IPS-18c (cell line): ENCODE data around the gene NCF4.

ENCODE experiments used
- H3K4me3 ChIP-seq: 2 replicates; pipeline ENCODE4 v1.7.0; 2013; ENCODE audit warnings: low read depth, mild to moderate bottlenecking, low read length, moderate library complexity; ENCODE audit not compliant: insufficient read depth
- H3K9me3 ChIP-seq: one replicate; pipeline ENCODE4 v1.6.1; 2013; ENCODE audit warnings: mild to moderate bottlenecking, low read length, moderate library complexity; ENCODE audit not compliant: control insufficient read depth, insufficient read depth

The NCF4 gene

DNA sequence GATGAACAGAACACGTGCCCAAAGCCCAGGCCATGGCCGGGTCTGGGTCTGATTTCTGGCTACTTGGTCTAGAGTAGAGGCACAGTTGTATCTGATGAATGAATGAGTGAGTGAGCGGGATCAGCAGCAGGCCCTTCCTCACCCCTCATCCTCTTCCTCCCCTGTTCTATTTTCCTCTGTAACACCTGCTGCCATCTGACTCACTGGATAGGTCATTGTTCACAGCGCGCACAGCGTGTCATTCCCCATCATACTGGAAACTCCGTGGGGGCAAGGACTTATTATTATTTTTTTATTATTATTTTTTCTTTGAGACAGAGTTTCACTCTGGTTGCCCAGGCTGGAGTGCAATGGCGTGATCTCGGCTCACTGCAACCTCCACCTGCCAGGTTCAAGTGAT is 13.9 kb downstream of the NCF4 start:
- Histone ChIP-seq H3K9me3 (no peaks in the 10 kb centered on the region), H3K4me3 (no peak overlapping the region)

- no peaks in the 10 kb centered on the region for H3K9me3 ChIP-seq
- no peak overlapping the region for H3K4me3 ChIP-seq
These were observed 14.9 kb downstream of the NCF4 start for GRCh38 chr22:36875741-36876140.

- no peaks in the 10 kb centered on the region for H3K9me3 ChIP-seq
- no peak overlapping the region for H3K4me3 ChIP-seq
These were observed 19.0 kb downstream of the NCF4 start for GRCh38 chr22:36879775-36880174.

DNA sequence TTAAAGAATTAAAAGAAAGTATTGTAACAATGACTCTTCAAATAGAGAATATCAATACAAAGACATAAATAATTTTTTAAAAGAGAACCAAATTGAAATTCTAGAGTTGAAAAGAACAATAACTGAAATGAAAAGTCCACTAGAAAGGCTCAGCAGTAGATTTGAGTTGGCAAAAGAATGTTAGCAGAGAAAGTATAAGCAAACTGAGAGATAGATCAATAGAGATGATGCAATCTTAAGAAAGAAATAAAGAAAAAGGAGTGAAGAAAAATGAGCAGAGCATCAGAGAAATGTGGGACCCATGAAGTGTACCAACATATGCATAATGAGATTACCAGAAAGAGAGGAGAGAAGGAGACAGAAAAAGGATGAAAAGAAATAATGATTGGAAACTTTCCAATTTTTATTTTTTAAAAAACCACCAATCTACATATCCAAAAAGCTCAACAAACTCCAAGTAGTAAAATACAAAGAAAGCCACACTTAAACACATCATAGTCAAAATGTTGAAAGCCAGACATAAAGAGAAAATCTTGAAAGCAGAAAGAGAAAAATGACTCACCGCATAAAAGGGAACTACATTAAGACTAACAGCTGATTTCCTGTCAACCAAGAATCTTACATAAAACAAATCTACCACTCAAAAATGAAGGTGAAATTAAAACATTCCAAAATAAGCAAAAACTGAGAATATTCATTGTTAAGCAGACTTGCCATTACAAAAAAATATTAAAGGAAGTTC is 20.9 kb downstream of the NCF4 start:
- no peaks in the 10 kb centered on the region for H3K9me3 ChIP-seq
- no peak overlapping the region for H3K4me3 ChIP-seq

DNA sequence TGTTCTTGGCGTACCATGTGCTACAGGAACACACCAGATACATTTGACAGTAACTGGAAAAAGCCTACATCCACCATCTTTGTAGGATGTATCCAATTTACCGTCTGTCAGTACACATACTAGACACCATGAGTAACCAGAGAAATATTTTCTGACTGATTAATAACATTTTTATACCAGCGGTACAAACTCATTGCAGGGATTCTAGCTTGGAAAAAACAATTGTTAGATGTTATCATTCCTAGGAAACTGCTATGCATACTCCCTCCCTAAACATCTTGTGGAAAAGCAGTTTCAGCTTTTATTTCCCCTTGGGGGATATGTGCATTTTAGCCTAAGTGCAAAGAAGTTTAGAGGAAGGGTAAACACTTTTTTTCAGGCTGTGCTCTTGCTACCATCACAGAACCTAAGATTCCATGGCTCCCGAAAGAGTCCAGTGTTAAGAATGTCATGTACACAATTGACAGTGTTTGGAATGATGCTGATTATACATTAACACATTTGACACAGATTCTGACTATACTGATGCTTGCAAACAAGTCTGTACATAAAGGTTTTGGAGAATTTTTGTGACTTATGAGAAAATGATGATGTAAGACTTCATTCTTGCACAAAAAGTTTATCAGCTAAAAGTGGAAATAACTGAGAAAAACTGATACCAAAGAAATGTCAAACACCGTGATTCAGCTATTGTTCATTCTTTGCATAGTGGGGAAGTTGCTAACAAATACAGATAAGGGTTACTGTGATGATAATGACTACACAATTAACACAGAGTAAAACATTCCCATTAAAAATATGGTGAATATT is 23.7 kb downstream of the NCF4 start:
- H3K4me3 ChIP-seq = no peak overlapping the region
- no peaks in the 10 kb centered on the region for H3K9me3 ChIP-seq

DNA sequence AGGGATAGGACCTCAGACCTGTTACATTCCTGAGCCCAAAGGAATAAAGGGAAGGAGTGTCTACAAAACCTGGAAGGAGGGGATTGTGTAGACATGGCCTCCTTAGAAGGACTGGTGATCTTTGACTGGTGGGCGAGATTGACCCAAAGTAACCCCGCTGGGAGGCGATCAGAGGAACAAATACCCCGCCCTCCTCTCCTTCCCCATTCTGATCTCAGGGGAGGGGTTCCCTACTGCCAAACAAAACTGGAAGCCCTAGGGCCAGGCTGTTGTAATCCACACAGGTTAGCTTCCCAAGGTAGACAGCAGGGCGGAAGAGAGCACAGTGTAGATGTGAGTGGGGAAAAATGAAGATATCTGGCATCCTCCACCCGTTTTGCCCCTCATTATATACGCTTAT is 24.7 kb downstream of the NCF4 start:
- Histone ChIP-seq H3K4me3 (no peak overlapping the region), H3K9me3 (no peaks in the 10 kb centered on the region)

GRCh38 chr22:36886016-36886415 is 25.2 kb downstream of the NCF4 start:
- Histone ChIP-seq H3K9me3 (no peaks in the 10 kb centered on the region), H3K4me3 (no peak overlapping the region)

DNA sequence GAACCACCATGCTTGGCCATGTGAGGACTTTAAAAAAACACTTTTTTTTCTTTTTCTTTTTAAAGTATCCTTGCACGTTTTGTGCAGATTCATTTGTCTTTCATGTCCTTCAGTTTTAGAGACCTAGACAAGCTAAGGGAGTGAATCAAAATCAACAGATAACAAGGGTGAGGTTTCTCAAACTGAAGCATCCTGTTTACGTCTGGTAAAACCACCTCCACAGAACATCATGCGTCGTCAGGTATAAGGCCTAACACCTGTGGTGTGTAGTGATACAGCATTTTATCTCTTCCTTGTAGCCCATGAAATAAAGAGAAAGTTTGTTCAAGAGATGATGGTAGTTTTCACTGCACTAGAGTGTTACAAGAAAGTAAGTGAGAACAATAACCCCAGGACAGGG is 26.4 kb downstream of the NCF4 start:
- no peak overlapping the region for H3K4me3 ChIP-seq
- no peaks in the 10 kb centered on the region for H3K9me3 ChIP-seq

- Histone ChIP-seq H3K9me3 (peaks cover 4% of the 10 kb centered on the region), H3K4me3 (no peak overlapping the region)
These were observed 30.8 kb downstream of the NCF4 start for GRCh38 chr22:36891646-36892045.

- no peak overlapping the region for H3K4me3 ChIP-seq
- peaks cover 4% of the 10 kb centered on the region for H3K9me3 ChIP-seq
These were observed 31.5 kb downstream of the NCF4 start for GRCh38 chr22:36892292-36892691.

DNA sequence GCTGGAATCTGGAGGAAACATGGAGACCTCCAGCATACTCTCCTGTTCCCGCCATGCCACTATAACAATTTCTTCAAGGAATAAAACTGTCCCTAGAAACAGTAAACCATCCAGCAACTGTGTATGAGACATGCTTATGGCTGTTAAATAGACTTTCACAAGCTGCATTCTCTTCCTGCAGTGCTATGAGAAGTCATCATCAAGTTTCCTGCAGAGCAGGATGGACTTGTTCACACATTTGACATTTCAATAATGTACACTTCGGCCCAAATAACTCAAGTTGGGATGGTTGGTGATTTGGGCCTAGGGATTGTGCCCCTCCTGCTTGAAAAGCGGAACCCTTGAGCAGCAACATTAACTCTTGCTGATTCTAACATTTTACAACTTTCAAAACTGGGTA is 32.5 kb downstream of the NCF4 start:
- H3K9me3 ChIP-seq = peaks cover 4% of the 10 kb centered on the region
- H3K4me3 ChIP-seq = no peak overlapping the region

- Histone ChIP-seq H3K4me3 (no peak overlapping the region), H3K9me3 (peaks cover 4% of the 10 kb centered on the region)
These were observed 33.5 kb downstream of the NCF4 start for GRCh38 chr22:36894266-36894665.

DNA sequence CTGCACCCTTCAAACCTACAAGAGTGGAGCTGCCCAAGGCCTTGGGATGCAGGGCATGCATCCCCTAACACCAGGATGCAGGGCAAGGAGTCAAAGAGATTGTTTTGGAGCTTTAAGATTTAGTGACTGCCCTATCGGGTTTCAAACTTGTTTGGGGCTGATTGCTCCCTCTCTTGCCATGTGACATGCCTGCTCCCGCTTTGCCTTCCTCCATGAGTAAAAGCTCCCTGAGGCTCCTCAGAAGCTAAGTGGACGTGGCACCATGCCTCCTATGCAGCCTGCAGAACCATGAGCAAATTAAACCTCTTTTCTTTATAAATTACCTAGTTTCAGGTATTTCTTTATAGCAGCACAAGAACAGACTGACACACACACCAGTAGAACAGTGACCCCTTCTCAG is 36.8 kb downstream of the NCF4 start:
- peaks cover 4% of the 10 kb centered on the region for H3K9me3 ChIP-seq
- H3K4me3 ChIP-seq = no peak overlapping the region

DNA sequence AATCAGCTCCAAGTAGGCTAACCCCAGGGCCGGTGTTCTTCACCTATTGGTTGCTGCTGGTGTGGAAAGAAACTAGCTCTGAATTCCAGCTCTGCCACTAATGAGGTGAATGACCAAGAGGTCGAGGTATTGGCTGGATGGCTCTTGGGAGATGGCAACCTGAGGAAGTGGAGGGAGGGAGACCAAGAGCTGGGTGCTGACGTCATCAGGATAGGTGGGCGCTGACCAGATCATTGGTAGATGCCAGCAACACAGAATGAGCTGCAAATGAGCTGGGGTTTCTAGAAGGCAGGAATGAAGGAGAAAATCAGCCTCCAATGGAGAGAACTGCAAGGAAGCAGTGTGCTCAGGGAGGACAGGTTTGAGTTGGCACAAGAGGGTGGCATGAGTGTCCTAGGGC is 37.9 kb downstream of the NCF4 start:
- no peak overlapping the region for H3K4me3 ChIP-seq
- H3K9me3 ChIP-seq = peaks cover 6% of the 10 kb centered on the region

GRCh38 chr22:36899498-36899897 is 38.7 kb downstream of the NCF4 start:
- H3K4me3 ChIP-seq = no peak overlapping the region

DNA sequence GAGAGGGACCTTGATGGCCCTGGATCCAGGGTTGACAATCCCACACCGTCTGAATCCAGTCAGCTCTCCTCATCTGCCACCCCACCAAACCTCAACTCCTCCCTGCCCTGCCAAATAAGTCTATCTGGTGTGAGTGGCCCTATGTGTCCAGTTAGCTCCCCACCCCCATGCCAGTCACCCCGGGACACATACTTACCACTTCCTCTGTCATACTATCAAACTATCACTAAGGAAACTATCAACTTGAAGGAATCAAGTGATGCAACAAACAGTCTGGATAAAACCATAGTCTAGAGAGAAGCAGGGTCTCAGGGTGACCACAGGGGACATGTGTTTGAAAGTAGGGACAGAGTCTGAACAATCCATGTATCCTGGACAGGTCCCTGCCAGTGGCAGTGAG is 39.4 kb downstream of the NCF4 start:
- peaks cover 6% of the 10 kb centered on the region for H3K9me3 ChIP-seq
- H3K4me3 ChIP-seq = no peak overlapping the region

More at GRCh38 chr22:36899498-36899897, 38.7 kb downstream of the NCF4 start:
- peaks cover 6% of the 10 kb centered on the region for H3K9me3 ChIP-seq

DNA sequence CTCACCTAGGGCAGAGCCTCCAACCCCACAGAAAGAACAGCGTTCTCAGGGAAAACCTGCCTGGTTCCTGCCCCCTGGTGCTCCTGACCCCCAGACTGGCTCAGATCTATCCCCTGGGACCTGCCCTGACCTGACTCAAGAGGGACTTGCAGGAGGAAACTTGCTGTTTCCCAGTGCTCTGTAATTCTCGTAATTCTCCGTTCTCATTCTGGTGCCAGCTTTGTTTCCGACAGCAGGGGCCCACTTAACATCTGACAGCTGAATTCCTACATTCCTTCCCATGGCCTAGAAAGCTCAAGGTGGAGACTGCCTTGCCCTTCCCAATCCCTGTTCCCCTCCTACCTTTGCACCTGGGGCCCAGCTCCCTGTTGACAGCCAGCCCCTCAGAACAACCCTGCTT is 40.1 kb downstream of the NCF4 start:
- H3K9me3 ChIP-seq = peaks cover 4% of the 10 kb centered on the region
- H3K4me3 ChIP-seq = no peak overlapping the region

- no peak overlapping the region for H3K4me3 ChIP-seq
- peaks cover 2% of the 10 kb centered on the region for H3K9me3 ChIP-seq
These were observed 40.8 kb downstream of the NCF4 start for GRCh38 chr22:36901411-36902142.
